HG03460 (cell line): Measurements from ENCODE around the gene CADM2.
"Not testable (repeated sequence)": the region's sequence is repeated elsewhere in the genome, so short reads cannot be mapped to it uniquely, and the experiment has no call there.

Experiments
- ATAC-seq: cut with Tn5 transposase; IDR thresholded peaks from one replicate; pipeline ENCODE4 v1.9.1; 2021; ENCODE audit not compliant: unreplicated experiment

The CADM2 gene

GRCh38 chr3:85074003-85074402 lies 115.2 kb downstream of the CADM2 start:
- ATAC-seq = no peak

DNA sequence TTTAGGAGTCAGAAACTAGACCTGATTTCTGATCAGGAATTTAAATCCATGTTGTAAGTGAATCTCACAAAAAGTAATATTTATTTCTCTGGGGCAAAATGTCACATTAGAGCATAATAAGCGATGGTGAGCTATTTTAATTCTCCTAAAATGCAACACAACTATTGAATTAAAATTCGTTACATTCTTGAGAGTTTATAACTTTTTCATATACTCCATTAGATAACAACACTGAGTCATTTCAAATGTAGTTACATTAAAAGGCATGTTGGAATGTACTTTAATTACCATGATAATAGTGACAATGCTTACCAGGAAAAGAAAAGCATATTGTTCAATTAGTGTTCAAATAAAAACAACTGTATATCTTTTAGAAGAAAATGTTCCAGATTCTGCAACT lies 116.9 kb downstream of the CADM2 start:
- ATAC-seq = no peak

GRCh38 chr3:85077018-85077417 lies 118.2 kb downstream of the CADM2 start:
- ATAC-seq = no peak

GRCh38 chr3:85081191-85081906 lies 122.6 kb downstream of the CADM2 start:
- no peak for ATAC-seq

DNA sequence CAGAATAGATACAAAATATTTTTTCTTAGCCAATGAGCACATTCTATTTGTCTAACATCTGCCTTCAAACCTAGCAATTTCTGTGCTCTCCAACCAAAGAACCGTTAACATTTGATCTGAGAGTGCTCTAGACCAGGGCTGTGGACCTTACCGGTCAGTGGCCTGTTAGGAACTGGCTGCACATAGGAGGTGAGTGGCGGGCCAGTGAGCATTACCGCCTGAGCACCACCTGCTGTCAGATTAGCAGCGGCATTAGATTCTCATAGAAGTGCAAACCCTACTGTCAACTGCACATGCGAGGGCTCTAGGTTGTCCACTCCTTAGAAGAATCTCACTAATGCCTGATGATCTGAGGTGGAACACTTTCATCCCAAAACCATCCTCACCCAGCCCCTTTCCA lies 131.7 kb downstream of the CADM2 start:
- no peak for ATAC-seq

DNA sequence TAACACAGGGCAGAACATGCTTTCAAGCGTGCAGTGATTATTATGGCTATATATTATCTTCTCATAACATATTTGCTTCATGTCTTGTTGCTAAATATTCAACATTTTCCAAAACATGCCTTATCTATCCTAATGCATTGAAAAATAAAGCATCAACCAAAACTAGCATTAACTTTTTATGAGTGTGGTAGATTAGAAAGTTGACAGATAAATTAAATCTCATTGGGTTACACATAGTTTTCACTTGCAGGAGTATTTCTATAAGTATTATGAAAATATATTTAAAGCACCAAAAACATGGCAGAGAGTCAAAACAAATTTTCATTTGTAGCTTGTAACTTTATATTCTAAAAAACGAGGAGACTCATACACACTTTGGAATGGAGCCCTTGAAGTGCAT lies 141.5 kb downstream of the CADM2 start:
- ATAC-seq = no peak

GRCh38 chr3:85102781-85103180 lies 144.0 kb downstream of the CADM2 start:
- ATAC-seq = no peak

DNA sequence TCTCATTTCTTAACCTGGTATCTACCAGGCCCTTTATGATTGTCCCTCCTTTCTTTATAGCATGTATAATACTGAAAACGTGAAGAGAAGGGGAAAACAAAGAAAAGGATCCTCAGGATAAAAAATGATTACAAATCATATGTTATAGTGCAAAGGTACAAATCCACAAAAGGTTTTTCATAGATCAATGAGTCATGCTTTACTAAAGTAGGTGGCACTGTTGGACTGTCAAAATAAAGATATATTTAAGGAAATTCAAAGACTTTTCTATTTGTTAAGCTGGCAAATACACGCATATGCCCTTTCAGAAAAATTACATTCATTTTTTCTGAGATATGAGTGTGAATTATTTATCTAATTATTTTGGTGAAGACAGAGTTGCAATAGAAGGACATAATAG lies 151.6 kb downstream of the CADM2 start:
- no peak for ATAC-seq

GRCh38 chr3:85120879-85121278 lies 162.1 kb downstream of the CADM2 start:
- ATAC-seq = no peak

DNA sequence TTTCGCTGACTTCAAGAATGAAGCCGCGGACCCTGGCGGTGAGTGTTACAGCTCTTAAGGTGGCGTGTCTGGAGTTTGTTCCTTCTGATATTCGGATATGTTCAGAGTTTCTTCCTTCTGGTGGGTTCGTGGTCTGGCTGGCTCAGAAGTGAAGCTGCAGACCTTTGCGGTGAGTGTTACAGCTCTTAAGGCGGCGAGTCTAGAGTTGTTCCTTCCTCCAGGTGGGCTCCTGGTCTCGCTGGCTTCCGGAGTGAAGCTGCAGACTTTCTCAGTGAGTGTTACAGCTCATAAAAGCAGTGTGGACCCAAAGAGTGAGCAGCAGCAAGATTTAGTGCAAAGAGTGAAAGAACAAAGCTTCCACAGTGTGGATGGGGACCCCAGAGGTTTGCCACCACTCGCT lies 174.1 kb downstream of the CADM2 start:
- not testable (repeated sequence) for ATAC-seq

DNA sequence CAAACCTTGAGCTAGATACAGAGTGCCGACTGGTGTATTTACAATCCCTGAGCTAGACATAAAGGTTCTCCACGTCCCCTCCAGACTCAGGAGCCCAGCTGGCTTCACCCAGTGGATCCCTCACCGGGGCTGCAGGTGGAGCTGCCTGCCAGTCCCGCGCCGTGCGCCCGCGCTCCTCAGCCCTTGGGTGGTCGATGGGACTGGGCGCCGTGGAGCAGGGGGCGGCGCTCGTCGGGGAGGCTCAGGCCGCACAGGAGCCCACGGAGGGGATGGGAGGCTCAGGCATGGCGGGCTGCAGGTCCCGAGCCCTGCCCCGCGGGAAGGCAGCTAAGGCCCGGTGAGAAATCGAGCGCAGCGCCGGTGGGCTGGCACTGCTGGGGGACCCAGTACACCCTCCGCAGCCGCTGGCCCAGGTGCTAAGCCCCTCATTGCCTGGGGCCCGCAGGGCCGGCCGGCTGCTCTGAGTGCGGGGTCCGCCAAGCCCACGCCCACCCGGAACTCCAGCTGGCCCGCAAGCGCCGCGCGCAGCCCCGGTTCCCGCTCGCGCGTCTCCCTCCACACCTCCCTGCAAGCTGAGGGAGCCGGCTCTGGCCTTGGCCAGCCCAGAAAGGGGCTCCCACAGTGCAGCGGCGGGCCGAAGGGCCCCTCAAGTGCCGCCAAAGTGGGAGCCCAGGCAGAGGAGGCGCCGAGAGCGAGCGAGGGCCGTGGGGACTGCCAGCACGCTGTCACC lies 175.1 kb downstream of the CADM2 start:
- not testable (repeated sequence) for ATAC-seq

GRCh38 chr3:85142626-85143025 lies 183.8 kb downstream of the CADM2 start:
- ATAC-seq = no peak

DNA sequence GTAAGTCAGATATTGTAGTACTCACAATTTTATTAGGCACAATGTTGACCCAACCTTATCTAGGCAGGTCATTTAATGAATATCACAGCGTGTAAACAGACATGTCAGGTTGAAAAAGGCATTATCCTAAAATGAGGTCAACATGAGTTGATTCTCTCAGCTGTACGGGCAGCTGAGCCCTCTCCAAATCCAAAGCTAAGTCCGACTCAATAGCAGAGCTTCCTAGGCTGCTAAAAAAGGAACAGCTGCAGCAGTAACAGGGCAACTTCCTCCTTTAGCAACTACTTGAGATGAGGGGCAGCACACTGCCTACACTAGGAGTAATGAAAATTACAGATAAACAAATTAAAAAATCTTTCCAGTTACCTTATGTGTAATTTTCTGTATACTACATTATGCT lies 189.2 kb downstream of the CADM2 start:
- ATAC-seq = no peak

DNA sequence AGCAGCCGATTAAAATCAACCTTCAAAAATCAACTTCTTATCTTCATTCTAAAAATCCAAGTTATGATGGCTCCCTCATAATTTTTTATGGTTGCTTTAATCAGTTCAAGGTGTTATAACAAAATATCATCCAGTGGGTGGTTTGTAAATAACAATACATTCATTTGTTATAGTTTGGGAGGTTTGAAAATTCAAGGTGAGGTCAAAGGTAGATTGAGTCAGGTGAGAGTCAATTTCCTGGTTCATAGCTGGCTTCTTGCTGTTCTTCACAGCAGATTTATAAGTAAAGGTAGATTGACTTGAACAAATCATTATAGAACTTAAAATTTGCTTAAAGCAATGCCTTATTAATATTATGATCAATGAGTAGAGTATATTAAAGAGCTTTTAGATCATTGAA lies 192.8 kb downstream of the CADM2 start:
- ATAC-seq = no peak

DNA sequence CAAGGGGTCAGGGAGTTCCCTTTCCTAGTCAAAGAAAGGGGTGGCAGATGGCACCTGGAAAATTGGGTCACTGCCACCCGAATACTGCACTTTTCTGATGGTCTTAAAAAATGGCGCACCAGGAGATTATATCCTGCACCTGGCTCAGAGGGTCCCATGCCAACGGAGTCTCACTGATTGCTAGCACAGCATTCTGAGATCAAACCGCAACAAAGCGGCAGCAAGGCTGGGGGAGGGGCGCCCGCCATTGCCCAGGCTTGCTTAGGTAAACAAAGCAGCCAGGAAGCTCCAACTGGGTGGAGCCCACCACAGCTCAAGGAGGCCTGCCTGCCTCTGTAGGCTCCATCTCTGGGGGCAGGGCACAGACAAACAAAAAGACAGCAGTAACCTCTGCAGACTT lies 194.5 kb downstream of the CADM2 start:
- ATAC-seq = not testable (repeated sequence)

DNA sequence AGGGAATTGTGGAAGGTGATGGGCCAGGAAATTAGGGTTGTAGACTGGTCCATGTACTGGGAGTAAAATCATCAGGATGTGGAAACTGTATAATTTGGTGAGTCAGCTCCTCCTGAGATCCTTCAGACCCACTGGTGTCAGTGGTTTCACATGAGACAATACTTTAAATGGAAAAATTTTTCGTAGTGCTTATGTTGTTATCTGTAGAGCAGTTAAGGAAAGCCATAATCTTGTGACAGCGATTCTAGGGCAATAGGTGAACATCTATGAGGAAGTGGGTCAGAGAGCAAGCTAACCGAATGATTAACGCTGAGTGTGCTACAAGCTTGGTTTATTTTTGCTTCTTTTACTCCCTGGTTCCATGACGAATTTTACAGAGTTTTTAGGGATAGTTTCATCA lies 200.6 kb downstream of the CADM2 start:
- no peak for ATAC-seq

- ATAC-seq = no peak
Observed at GRCh38 chr3:85161544-85161943, 202.8 kb downstream of the CADM2 start.

- no peak for ATAC-seq
Observed at GRCh38 chr3:85162905-85163304, 204.1 kb downstream of the CADM2 start.

DNA sequence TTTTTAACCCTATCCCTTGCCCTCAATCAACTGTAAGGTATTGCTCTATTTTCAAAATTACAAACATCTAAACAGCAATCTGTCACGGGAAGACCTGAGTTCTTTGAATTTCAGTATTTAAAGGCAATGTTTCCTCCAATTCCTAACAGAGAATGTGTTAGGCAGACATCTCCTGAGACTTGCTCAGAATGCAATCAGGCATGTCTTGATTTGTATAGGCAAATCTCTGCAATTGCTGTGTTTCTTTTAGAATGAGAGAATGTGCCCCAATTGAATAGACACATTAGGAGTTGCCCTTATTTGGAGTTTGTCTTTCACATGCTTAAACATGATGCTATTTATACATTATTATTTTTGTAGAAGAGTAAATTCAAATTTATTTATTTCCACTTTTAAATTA lies 205.6 kb downstream of the CADM2 start:
- no peak for ATAC-seq

DNA sequence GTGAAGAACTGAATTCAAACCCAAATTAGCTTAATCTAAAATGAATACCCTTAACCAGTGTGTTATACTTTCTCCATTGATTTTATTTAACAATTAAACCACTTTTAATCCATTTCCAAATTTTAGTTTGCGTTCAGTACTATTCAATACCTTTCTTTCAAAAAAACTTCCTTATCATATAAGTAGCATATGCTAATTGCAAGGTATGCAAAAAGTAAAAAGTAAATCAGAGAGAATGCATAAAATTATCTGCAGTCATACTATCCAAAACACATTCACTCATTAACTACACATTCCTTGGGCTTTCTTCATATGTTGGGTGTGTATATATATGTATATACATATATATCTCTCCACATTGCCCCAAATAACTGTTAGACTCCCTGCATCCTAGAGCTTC lies 208.8 kb downstream of the CADM2 start:
- ATAC-seq = no peak

- no peak for ATAC-seq
Observed at GRCh38 chr3:85170646-85171045, 211.9 kb downstream of the CADM2 start.

DNA sequence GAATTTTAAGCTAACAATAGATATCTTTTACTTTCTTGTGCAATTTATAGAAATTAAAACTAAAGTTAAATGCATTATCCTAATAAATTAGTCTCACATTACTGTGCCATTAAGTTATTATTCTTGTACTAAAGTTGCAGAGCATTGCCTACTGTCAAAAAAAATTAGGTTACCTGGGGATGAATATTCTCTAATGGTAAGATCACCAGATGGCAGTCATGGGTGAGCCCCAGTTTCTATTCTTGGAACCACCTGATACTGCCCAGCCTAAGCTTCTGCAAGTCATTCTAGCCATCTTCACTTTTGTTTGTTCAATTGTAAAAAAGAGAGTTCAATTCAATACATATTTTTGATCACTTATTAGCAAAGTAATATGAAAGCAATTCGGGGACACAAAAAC lies 213.2 kb downstream of the CADM2 start:
- no peak for ATAC-seq

GRCh38 chr3:85176799-85177198 lies 218.0 kb downstream of the CADM2 start:
- no peak for ATAC-seq
